Upper lobe of left lung (tissue), 6 donors: ENCODE measurements around the gene LBH. TPM values are rescaled to one million over a fixed set of nuclear protein-coding genes. Genes with fewer than 3 reads are reported as not detected.

Source experiments
- ATAC-seq, 2 donors: fragments of 200-7000 bp; cut with Tn5 transposase; one replicate each; pipeline ENCODE4 v1.9.1; 2022; ENCODE audit warnings: mild to moderate bottlenecking in 2 of 2, moderate library complexity in 2 of 2; ENCODE audit not compliant: low FRiP score in 2 of 2
- DNase-seq, 2 donors: peaks; one replicate each; pipeline ENCODE4 v3.0.0-alpha.2; 2019 to 2020
- H3K27ac ChIP-seq, 4 donors: fragments of 200-600 bp; sonication (generic); one replicate each; pipeline ENCODE4 v1.5.1; 2016 to 2019
- H3K27me3 ChIP-seq, 4 donors: fragments of 200-600 bp; sonication (generic); one replicate each; pipeline ENCODE4 v1.5.1; 2017 to 2019
- H3K36me3 ChIP-seq, 4 donors: fragments of 200-600 bp; sonication (generic); one replicate each; pipeline ENCODE4 v1.5.1; 2016 to 2019
- H3K4me1 ChIP-seq, 4 donors: fragments of 200-600 bp; sonication (generic); one replicate each; pipeline ENCODE4 v1.5.1; 2018 to 2019
- H3K4me3 ChIP-seq, 4 donors: fragments of 200-600 bp; sonication (generic); one replicate each; pipeline ENCODE4 v1.5.1; 2017 to 2019; ENCODE audit warnings: mild to moderate bottlenecking in 2 of 4, moderate library complexity in 1 of 4
- H3K9me3 ChIP-seq, 4 donors: fragments of 200-600 bp; sonication (generic); one replicate each; pipeline ENCODE4 v1.5.1; 2018 to 2019
- EP300 ChIP-seq, 4 donors: sonication (generic); formaldehyde crosslinking; IDR thresholded peaks; one replicate each; pipeline ENCODE4 v1.5.1; 2017; ENCODE audit warnings: antibody characterized with exemption in 4 of 4, control low read depth in 2 of 4
- POLR2A ChIP-seq, 4 donors: fragments of 450-650 bp; IDR thresholded peaks; one replicate each; pipeline ENCODE4 v1.5.1; 2016 to 2017; ENCODE audit warnings: antibody characterized with exemption in 4 of 4, mild to moderate bottlenecking in 2 of 4
- POLR2AphosphoS5 ChIP-seq, 2 donors: sonication (generic); formaldehyde crosslinking; IDR thresholded peaks; one replicate each; pipeline ENCODE4 v1.5.1; 2017; ENCODE audit warnings: antibody characterized with exemption in 2 of 2
- WGBS, 2 donors: methylation state at CpG; one replicate each; pipeline ENCODE4 v1.1.5; 2017 to 2018; 5-methylcytosine and 5-hydroxymethylcytosine counted together
- total RNA-seq, 6 donors: library from RNA; depleted of rRNA in 4 of 6; stranded (reverse); fragments of >200 nt in 4 of 6; gene quantifications; one replicate each; pipeline versions ENCODE4 v1.1.0 to v1.2.1, GENCODE V29; 2016 to 2021
- TF ChIP-seq, protein P1 (sequence below), 6 experiments: fragments of 450-650 bp in 4 of 6; fragments of 200-600 bp in 2 of 6; sonication (generic) in 2 of 6; IDR thresholded peaks; one replicate each; pipeline ENCODE4 v1.5.1; 2016 to 2019; ENCODE audit warnings: antibody characterized with exemption in 6 of 6
- donor health status: DM: no; HTN: no; CAD: no; lungs with moderate emphysema.
- donor health status: DM: no; HTN: yes; CAD: no; lungs with severe emphysema.

Gene LBH
- total RNA-seq, 6 donors from 2014 or later, result 45.6 to 270 (median 154) TPM

DNA sequence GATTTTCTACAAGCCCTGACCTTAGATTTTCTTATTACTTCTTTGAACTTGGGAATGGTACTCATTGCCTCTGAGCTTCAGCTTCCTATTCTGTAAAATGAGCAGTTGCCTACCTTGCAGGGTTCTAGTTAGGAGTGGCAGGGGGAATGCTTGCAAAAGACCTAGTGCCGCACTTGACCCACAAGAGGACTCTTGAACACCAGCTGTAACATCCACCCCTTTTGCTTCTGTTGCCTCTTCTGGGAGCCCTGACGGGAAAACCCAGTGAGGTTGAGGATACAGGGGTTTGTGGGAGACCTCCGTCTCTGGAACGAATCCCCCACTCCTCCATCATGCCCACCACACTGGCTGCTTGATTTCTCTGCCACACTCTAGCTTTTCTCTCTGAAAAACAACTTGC is 27.1 kb upstream of the LBH start:
- Histone ChIP-seq H3K4me3 (no peak overlapping the region), H3K9me3 (no peaks in the 10 kb centered on the region), H3K36me3 (no peaks in the 10 kb centered on the region), H3K27ac (no peak overlapping the region), H3K4me1 (peaks cover 7 to 42% (median 21%) of the 10 kb centered on the region in 4 donors), H3K27me3 (no peaks in the 10 kb centered on the region)
- ATAC-seq (no peak), DNase-seq (peak in 1 of 2 donors; percentile 75)
- WGBS, 2 donors, result 70 to 79% methylated on average over 4 of the region's 4 CpGs
- TF ChIP-seq, protein P1, sequence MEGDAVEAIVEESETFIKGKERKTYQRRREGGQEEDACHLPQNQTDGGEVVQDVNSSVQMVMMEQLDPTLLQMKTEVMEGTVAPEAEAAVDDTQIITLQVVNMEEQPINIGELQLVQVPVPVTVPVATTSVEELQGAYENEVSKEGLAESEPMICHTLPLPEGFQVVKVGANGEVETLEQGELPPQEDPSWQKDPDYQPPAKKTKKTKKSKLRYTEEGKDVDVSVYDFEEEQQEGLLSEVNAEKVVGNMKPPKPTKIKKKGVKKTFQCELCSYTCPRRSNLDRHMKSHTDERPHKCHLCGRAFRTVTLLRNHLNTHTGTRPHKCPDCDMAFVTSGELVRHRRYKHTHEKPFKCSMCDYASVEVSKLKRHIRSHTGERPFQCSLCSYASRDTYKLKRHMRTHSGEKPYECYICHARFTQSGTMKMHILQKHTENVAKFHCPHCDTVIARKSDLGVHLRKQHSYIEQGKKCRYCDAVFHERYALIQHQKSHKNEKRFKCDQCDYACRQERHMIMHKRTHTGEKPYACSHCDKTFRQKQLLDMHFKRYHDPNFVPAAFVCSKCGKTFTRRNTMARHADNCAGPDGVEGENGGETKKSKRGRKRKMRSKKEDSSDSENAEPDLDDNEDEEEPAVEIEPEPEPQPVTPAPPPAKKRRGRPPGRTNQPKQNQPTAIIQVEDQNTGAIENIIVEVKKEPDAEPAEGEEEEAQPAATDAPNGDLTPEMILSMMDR (IDR thresholded peaks at IDR 0.05), result no peak
- TF ChIP-seq POLR2AphosphoS5 (IDR thresholded peaks at IDR 0.05), result no peak
- no peak for TF ChIP-seq EP300 (IDR thresholded peaks at IDR 0.05)
- TF ChIP-seq POLR2A (IDR thresholded peaks at IDR 0.05), result no peak

DNA sequence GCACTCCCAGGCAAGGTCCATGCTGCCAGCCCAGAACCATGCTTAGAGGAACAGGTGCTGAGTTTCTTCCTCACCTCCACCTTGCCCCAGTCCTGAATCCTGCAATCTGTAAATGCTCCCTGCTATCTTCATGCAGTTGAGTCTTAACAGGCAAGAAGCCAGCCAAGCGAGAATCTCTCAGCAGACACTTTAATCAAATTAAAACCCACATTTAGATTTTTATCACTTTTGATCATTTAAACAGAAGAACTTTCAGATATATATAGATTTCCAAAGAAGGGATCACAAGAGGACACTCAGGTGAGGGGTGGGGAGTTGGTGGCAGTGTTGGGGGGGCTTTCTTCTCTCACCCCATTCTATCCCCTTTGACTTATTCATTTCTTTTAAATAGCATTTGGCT is 25.9 kb upstream of the LBH start:
- Histone ChIP-seq H3K4me3 (no peak overlapping the region), H3K9me3 (no peaks in the 10 kb centered on the region), H3K4me1 (peaks cover 7 to 42% (median 21%) of the 10 kb centered on the region in 4 donors), H3K36me3 (no peaks in the 10 kb centered on the region), H3K27me3 (no peaks in the 10 kb centered on the region), H3K27ac (no peak overlapping the region)
- ATAC-seq (no peak), DNase-seq (no peak)
- TF ChIP-seq POLR2A (IDR thresholded peaks at IDR 0.05), result no peak
- TF ChIP-seq EP300 (IDR thresholded peaks at IDR 0.05), result no peak
- TF ChIP-seq, protein P1 (IDR thresholded peaks at IDR 0.05), result no peak
- no peak for TF ChIP-seq POLR2AphosphoS5 (IDR thresholded peaks at IDR 0.05)
- WGBS, 2 donors, result 81 to 88% methylated on average over 1 of the region's 1 CpG

DNA sequence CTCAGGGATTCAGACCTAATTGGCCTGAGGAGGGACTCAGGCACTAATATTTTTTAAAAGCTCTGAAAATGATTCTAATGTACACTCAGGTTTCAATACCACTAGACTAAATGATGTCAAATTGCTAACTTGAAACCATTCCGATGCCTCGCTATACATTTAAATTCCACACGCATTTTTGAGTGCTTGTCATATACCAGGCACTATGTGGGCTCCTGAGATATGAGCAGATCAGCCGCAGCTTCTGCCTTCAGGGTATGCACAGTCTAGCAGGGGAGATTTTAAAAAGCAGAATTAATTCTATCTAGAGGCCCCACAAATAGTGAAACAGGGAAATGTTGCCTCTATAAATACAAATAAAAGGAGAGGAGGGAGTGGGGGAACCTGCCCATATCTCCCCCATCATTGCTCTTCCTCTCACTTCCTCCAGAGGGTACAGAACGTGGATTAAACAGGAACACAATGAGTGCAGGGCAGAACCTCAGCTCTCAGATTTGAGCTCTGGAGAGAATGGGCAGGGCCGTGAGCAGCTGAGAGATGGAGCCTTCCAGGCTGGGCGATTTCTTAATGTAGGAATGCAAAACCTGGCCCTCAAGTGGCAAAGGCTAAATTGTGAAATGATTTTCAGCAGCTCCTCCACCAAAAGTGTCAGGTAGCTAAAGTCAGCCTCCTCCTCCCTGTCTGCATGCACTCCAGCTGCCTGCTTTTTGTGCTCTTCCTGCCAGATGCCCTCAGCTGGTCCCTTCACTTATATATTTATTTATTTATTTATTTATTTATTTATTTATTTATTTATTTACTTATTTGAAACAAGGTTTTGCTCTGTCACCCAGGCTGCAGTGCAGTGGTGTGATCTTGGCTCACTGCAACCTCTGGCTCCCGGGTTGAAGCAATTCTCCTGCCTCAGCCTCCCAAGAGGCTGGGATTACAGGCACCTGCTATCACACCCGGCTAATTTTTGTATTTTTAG is 24.6 kb upstream of the LBH start:
- no peaks in the 10 kb centered on the region for H3K36me3 ChIP-seq
- 68 to 70% methylated on average over 9 of the region's 9 CpGs for WGBS, 2 donors
- DNase-seq (peak in 1 of 2 donors; percentile 54), ATAC-seq (peak in 1 of 2 donors; percentile 6)
- peaks cover 7 to 41% (median 21%) of the 10 kb centered on the region in 4 donors for H3K4me1 ChIP-seq
- no peaks in the 10 kb centered on the region for H3K27me3 ChIP-seq
- TF ChIP-seq EP300 (IDR thresholded peaks at IDR 0.05), result no peak
- TF ChIP-seq, protein P1 (IDR thresholded peaks at IDR 0.05), result peak in 1 of 6 experiments; percentile 9
- no peak overlapping the region for H3K4me3 ChIP-seq
- H3K9me3 ChIP-seq, result no peaks in the 10 kb centered on the region
- peak overlapping the region in 2 of 4 donors; percentile 17 to 35 for H3K27ac ChIP-seq

DNA sequence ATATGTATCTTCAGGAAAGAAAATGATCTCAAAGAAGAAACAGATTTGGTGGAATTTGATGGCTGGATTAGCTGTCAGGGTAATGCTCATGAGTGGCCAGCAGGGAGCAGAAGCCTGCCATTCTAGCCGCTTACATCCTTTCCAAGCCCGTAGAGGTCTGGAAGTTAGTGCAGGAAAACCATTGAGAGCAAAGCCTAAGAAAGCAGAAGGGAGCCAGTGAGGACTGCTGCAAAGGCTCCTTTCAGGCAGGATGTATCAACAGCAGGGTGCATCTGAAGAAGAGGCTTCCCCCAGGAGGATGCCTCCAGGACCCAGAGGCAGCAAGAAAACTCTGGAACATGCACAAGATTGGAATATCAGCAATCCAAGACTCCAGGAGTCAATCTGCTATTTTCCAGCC is 22.9 kb upstream of the LBH start:
- Histone ChIP-seq H3K27ac (no peak overlapping the region), H3K27me3 (no peaks in the 10 kb centered on the region), H3K4me1 (peaks cover 5 to 27% (median 14%) of the 10 kb centered on the region in 4 donors), H3K9me3 (no peaks in the 10 kb centered on the region), H3K36me3 (no peaks in the 10 kb centered on the region), H3K4me3 (no peak overlapping the region)
- TF ChIP-seq POLR2A (IDR thresholded peaks at IDR 0.05), result no peak
- TF ChIP-seq, protein P1 (IDR thresholded peaks at IDR 0.05), result peak; percentile 78 to 86 (median 82)
- WGBS, 2 donors, result 0% methylated on average over 2 of the region's 2 CpGs
- DNase-seq (peak in 1 of 2 donors; percentile 58), ATAC-seq (peak; percentile 82 to 92)
